Effector memory CD8-positive, alpha-beta T cell (primary cell): ENCODE measurements around the gene CHN2.

ENCODE experiments used
- ATAC-seq: fragments of 150-1000 bp; cut with Tn5 transposase; replicated peaks from 2 replicates; pipeline ENCODE4 v1.10.0; 2021; ENCODE audit warnings: mild to moderate bottlenecking, moderate library complexity
- DNase-seq, 3 experiments: peaks; one replicate each; pipeline ENCODE4 v3.0.0; 2021
- H3K27ac Mint-ChIP-seq, 2 donors: one replicate each; pipeline ENCODE4 v1.8.0; 2022; ENCODE audit warnings: mild to moderate bottlenecking in 2 of 2, mixed read lengths in 2 of 2, moderate library complexity in 2 of 2
- H3K27me3 Mint-ChIP-seq, 2 donors: one replicate each; pipeline ENCODE4 v1.8.0; 2022; ENCODE audit warnings: mixed read lengths in 2 of 2
- H3K36me3 Mint-ChIP-seq: one replicate; pipeline ENCODE4 v1.8.0; 2022; ENCODE audit warnings: mild to moderate bottlenecking, moderate library complexity, mixed read lengths; ENCODE audit not compliant: insufficient read depth
- H3K4me1 Mint-ChIP-seq, 2 donors: one replicate each; pipeline ENCODE4 v1.8.0; 2022; ENCODE audit warnings: low read depth in 2 of 2, mixed read lengths in 2 of 2
- H3K4me3 Mint-ChIP-seq, 2 donors: one replicate each; pipeline ENCODE4 v1.8.0; 2022; ENCODE audit warnings: mild to moderate bottlenecking in 2 of 2, mixed read lengths in 2 of 2, moderate library complexity in 2 of 2
- H3K9me3 Mint-ChIP-seq, 2 donors: one replicate each; pipeline ENCODE4 v1.8.0; 2022; ENCODE audit warnings: mixed read lengths in 2 of 2

Gene CHN2

DNA sequence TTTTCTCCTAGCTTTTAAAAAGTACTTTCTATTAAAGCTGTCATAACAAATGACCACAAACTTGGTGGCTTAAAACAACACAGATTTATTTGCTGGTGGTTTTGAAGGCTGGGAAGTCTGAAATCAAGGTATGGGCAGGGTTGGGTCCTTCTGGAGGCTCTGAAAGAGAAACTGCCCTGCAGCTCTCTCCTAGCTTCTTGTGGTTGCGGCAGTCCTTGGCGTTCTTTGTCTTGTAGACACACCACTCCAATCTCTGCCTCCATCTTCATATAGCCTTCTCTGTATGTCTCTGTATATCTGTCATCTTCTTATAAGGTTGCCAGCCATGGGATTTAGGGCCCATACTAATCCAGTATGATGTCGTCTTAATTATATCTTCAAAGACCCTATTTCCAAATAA lies 289.7 kb downstream of the CHN2 start:
- ATAC-seq = no peak
- no peaks in the 10 kb centered on the region for H3K27me3 Mint-ChIP-seq
- peak overlapping the region in 1 of 2 donors; percentile 71 for H3K27ac Mint-ChIP-seq
- H3K9me3 Mint-ChIP-seq = no peaks in the 10 kb centered on the region
- no peak for DNase-seq
- H3K36me3 Mint-ChIP-seq = no peaks in the 10 kb centered on the region
- H3K4me3 Mint-ChIP-seq = no peak overlapping the region
- H3K4me1 Mint-ChIP-seq = peaks cover 12 to 14% of the 10 kb centered on the region in 2 donors

DNA sequence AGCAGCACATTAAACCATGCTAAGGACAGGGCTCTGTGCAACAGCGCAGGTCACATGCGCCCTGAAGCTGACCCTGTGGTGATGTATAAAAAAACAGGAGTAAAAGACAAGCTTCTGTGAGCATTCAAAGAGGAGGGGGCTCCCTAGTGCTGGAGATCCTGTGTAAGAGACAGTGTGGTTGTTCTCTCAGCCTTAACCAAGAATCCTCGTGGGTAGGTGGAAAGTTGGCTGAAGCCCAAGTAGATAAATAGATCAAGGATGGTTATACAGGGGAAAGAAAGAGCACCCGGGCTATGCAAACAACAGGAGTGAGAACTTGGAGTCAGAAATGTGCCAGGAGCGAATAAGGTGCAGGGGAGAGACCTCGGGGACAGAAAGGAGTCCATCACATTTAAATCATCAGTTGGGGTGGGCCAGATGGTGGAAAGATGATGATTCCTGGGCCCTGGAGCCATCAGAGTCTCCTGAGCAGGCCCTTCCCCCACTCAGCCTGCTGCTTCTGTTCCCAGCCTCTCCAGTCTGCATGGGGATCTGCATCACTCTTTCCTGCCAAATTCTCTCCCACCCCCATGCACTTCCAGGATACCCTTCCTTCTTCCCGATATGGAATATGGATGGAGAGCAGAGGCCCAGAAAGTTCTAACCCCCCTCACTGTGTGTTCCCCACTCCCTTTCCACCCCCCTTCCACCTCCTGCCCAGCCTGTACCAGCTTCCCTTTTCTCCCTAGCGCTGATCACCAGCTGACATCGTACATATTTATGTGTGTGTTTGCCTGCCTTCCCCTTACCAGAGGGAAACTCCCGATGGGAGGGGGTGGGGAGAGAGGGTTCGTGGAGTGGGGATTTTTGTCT lies 291.0 kb downstream of the CHN2 start:
- no peak overlapping the region for H3K4me3 Mint-ChIP-seq
- no peaks in the 10 kb centered on the region for H3K36me3 Mint-ChIP-seq
- ATAC-seq (no peak), DNase-seq (no peak)
- H3K27me3 Mint-ChIP-seq = no peaks in the 10 kb centered on the region
- H3K9me3 Mint-ChIP-seq = no peaks in the 10 kb centered on the region
- H3K27ac Mint-ChIP-seq = peak overlapping the region in 1 of 2 donors; percentile 71
- peaks cover 12 to 14% of the 10 kb centered on the region in 2 donors for H3K4me1 Mint-ChIP-seq

DNA sequence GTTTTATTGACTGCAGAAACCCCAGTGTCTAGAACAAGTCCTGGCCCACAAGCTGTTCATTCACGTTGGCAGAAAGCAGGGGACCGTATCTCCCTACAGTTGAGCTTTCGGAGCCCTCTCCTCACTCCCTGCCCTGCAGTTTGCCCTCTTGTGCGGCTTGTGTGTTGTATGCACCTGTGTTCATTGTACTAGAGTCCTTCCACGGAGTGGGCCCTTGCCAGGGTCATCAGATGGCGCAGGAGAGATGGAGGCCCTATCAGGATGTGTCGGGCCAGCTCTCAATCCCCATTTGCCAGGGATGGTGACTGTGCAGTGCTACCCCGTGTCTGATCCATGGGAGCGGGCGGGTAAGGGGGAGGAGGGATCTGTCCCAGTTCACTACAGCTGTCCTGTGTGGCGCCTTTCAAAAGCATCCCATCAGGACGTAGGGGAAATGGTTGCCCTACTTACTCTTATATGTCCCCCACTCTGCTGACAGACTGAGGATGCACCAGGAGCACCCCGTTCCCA lies 291.7 kb downstream of the CHN2 start:
- Mint-ChIP-seq H3K27me3 (no peaks in the 10 kb centered on the region), H3K36me3 (no peaks in the 10 kb centered on the region), H3K9me3 (no peaks in the 10 kb centered on the region), H3K4me3 (no peak overlapping the region), H3K4me1 (peaks cover 12 to 14% of the 10 kb centered on the region in 2 donors), H3K27ac (no peak overlapping the region)
- DNase-seq = no peak
- no peak for ATAC-seq

- Mint-ChIP-seq H3K9me3 (no peaks in the 10 kb centered on the region), H3K4me3 (no peak overlapping the region)
These were observed 292.8 kb downstream of the CHN2 start for GRCh38 chr7:29487424-29487823.

GRCh38 chr7:29488203-29488970 lies 293.8 kb downstream of the CHN2 start:
- no peak for ATAC-seq
- Mint-ChIP-seq H3K4me3 (no peak overlapping the region), H3K36me3 (no peaks in the 10 kb centered on the region), H3K27ac (peak overlapping the region in 1 of 2 donors; percentile 45), H3K9me3 (no peaks in the 10 kb centered on the region), H3K4me1 (peaks cover 12 to 14% of the 10 kb centered on the region in 2 donors), H3K27me3 (no peaks in the 10 kb centered on the region)
- no peak for DNase-seq

More at GRCh38 chr7:29487424-29487823, 292.8 kb downstream of the CHN2 start:
- Mint-ChIP-seq H3K27ac (peak overlapping the region; percentile 45 to 71), H3K36me3 (no peaks in the 10 kb centered on the region), H3K4me1 (peaks cover 12 to 14% of the 10 kb centered on the region in 2 donors), H3K27me3 (no peaks in the 10 kb centered on the region)
- no peak for DNase-seq
- no peak for ATAC-seq

GRCh38 chr7:29488977-29489376 lies 294.4 kb downstream of the CHN2 start:
- no peaks in the 10 kb centered on the region for H3K36me3 Mint-ChIP-seq
- peaks cover 12 to 14% of the 10 kb centered on the region in 2 donors for H3K4me1 Mint-ChIP-seq
- DNase-seq (no peak), ATAC-seq (no peak)
- H3K4me3 Mint-ChIP-seq = no peak overlapping the region
- H3K27ac Mint-ChIP-seq = no peak overlapping the region
- no peaks in the 10 kb centered on the region for H3K27me3 Mint-ChIP-seq
- no peaks in the 10 kb centered on the region for H3K9me3 Mint-ChIP-seq

- Mint-ChIP-seq H3K9me3 (no peaks in the 10 kb centered on the region), H3K4me1 (peaks cover 11 to 14% of the 10 kb centered on the region in 2 donors), H3K36me3 (no peaks in the 10 kb centered on the region), H3K27me3 (no peaks in the 10 kb centered on the region), H3K27ac (no peak overlapping the region), H3K4me3 (no peak overlapping the region)
- DNase-seq = no peak
- no peak for ATAC-seq
These were observed 295.6 kb downstream of the CHN2 start for GRCh38 chr7:29490094-29490607.

DNA sequence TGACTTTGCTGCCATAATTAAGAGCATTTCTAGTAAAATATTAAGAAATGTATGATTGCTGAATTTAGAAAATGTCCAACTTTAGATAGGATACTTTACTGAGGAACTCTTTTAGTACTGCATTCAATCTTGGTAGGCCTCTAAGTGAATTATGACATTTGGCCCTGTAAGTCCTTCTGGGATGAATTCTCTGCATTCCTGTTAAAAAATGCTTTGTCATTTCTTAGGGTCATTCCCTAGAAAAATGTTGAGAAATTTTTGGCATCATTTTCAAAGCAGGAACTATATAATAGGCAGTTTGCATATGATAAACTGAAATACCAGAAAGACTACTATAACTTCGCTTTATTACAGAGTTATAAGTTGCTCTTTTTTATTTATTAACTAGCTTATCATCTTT lies 299.8 kb downstream of the CHN2 start:
- Mint-ChIP-seq H3K27ac (no peak overlapping the region), H3K36me3 (peaks cover 3% of the 10 kb centered on the region), H3K27me3 (no peaks in the 10 kb centered on the region), H3K4me3 (no peak overlapping the region), H3K4me1 (no peaks in the 10 kb centered on the region), H3K9me3 (no peaks in the 10 kb centered on the region)
- DNase-seq = no peak
- ATAC-seq = no peak

DNA sequence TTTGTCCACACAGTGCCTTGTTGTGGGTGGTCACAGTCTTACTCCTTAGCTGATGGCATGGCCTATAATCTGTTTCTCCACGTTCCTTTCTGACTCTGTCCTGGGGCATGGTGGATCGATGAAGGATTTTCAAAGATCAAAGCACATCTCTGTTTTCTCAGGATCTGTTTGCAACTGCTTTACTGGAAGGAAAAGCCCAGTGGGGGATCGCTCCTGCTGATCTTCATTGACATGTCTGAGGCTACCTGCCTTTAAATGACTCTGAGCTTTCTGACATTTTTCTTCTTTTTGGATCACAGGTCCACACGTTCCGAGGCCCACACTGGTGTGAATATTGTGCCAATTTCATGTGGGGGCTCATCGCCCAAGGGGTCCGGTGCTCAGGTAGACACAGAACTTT lies 301.1 kb downstream of the CHN2 start:
- peaks cover 3% of the 10 kb centered on the region for H3K36me3 Mint-ChIP-seq
- H3K4me3 Mint-ChIP-seq = no peak overlapping the region
- H3K27ac Mint-ChIP-seq = no peak overlapping the region
- no peak for DNase-seq
- no peak for ATAC-seq
- H3K27me3 Mint-ChIP-seq = no peaks in the 10 kb centered on the region
- H3K4me1 Mint-ChIP-seq = no peaks in the 10 kb centered on the region
- H3K9me3 Mint-ChIP-seq = no peaks in the 10 kb centered on the region

- Mint-ChIP-seq H3K4me1 (no peaks in the 10 kb centered on the region), H3K27me3 (no peaks in the 10 kb centered on the region), H3K9me3 (no peaks in the 10 kb centered on the region), H3K4me3 (no peak overlapping the region), H3K36me3 (peaks cover 3% of the 10 kb centered on the region), H3K27ac (no peak overlapping the region)
- ATAC-seq (no peak), DNase-seq (no peak)
These were observed 301.9 kb downstream of the CHN2 start for GRCh38 chr7:29496355-29497020.

GRCh38 chr7:29499932-29500331 lies 305.4 kb downstream of the CHN2 start:
- Mint-ChIP-seq H3K4me3 (no peak overlapping the region), H3K36me3 (peaks cover 3% of the 10 kb centered on the region), H3K27me3 (no peaks in the 10 kb centered on the region), H3K4me1 (no peaks in the 10 kb centered on the region), H3K9me3 (no peaks in the 10 kb centered on the region), H3K27ac (no peak overlapping the region)
- ATAC-seq (no peak), DNase-seq (no peak)

GRCh38 chr7:29500719-29501118 lies 306.1 kb downstream of the CHN2 start:
- Mint-ChIP-seq H3K27ac (no peak overlapping the region), H3K9me3 (no peaks in the 10 kb centered on the region), H3K4me3 (no peak overlapping the region), H3K36me3 (peaks cover 3% of the 10 kb centered on the region), H3K4me1 (no peaks in the 10 kb centered on the region), H3K27me3 (no peaks in the 10 kb centered on the region)
- ATAC-seq (no peak), DNase-seq (no peak)

GRCh38 chr7:29502133-29502532 lies 307.6 kb downstream of the CHN2 start:
- Mint-ChIP-seq H3K27ac (no peak overlapping the region), H3K27me3 (no peaks in the 10 kb centered on the region), H3K4me1 (no peaks in the 10 kb centered on the region), H3K9me3 (no peaks in the 10 kb centered on the region), H3K36me3 (peaks cover 3% of the 10 kb centered on the region), H3K4me3 (no peak overlapping the region)
- ATAC-seq (no peak), DNase-seq (no peak)
